Stomach (tissue), 9 donors: ENCODE measurements around the gene PDIA5. TPM values are rescaled to one million over a fixed set of nuclear protein-coding genes. Genes with fewer than 3 reads are reported as not detected.

Experiments
- DNase-seq, 2 donors: peaks; one replicate each; pipeline versions ENCODE4 v3.0.0 to v3.0.0-alpha.2; 2013 to 2019
- H3K27ac ChIP-seq, 5 donors: fragments of 200-600 bp in 4 of 5; sonication (generic) in 4 of 5; one replicate each; pipeline ENCODE4 v1.5.1; 2013 to 2019; ENCODE audit warnings: mild to moderate bottlenecking in 1 of 5, moderate library complexity in 1 of 5
- H3K27me3 ChIP-seq, 3 donors: fragments of 200-600 bp; sonication (generic); one replicate each; pipeline ENCODE4 v1.5.1; 2017 to 2019; ENCODE audit warnings: mixed run types in 1 of 3
- H3K36me3 ChIP-seq, 4 donors: fragments of 200-600 bp; sonication (generic); 1 replicate in 3 of 4; 2 replicates in 1 of 4; pipeline ENCODE4 v1.5.1; 2016 to 2019
- H3K4me1 ChIP-seq, 4 donors: fragments of 200-600 bp; sonication (generic); one replicate each; pipeline ENCODE4 v1.5.1; 2016 to 2019
- H3K4me3 ChIP-seq, 4 donors: fragments of 200-600 bp; sonication (generic) in 3 of 4; one replicate each; pipeline ENCODE4 v1.5.1; 2016 to 2019; ENCODE audit warnings: mild to moderate bottlenecking in 1 of 4
- H3K9me3 ChIP-seq, 4 donors: fragments of 200-600 bp; sonication (generic); one replicate each; pipeline ENCODE4 v1.5.1; 2016 to 2019
- EP300 ChIP-seq: sonication (generic); formaldehyde crosslinking; IDR thresholded peaks from one replicate; pipeline ENCODE4 v1.6.1; 2017; ENCODE audit warnings: antibody characterized with exemption
- POLR2A ChIP-seq, 4 donors: fragments of 450-650 bp; IDR thresholded peaks; one replicate each; pipeline ENCODE4 v1.6.1; 2016; ENCODE audit warnings: antibody characterized with exemption in 4 of 4, control low read depth in 2 of 4, mild to moderate bottlenecking in 1 of 4, moderate library complexity in 1 of 4
- POLR2AphosphoS5 ChIP-seq, 3 donors: sonication (generic); formaldehyde crosslinking; IDR thresholded peaks; one replicate each; pipeline ENCODE4 v1.6.1; 2016; ENCODE audit warnings: antibody characterized with exemption in 3 of 3
- WGBS, 5 donors: extraction: QIAGEN DNeasy Blood & Tissue Kit in 3 of 5; methylation state at CpG; one replicate each; pipeline versions ENCODE4 v1.1.5 to v1.1.7; 2013 to 2018; 5-methylcytosine and 5-hydroxymethylcytosine counted together
- intact Hi-C: fragments of 100-400 bp; cut with DNase I; formaldehyde crosslinking; loops from one replicate; pipeline ENCODE4 v1.15.1; 2023; ENCODE audit warnings: low total_unique reads
- polyA plus RNA-seq, 3 donors: library from polyadenylated mRNA; stranded (reverse); fragments of 200-250 nt; gene quantifications; one replicate each; pipeline ENCODE4 v1.2.3, GENCODE V29; 2013
- total RNA-seq, 5 donors: library from RNA; depleted of rRNA; stranded (reverse); fragments of >200 nt; gene quantifications; one replicate each; pipeline versions ENCODE4 v1.1.0 to v1.2.3, GENCODE V29; 2014 to 2016
- TF ChIP-seq, protein P1 (sequence below), 7 experiments: fragments of 450-650 bp in 4 of 7; fragments of 200-600 bp in 3 of 7; sonication (generic) in 3 of 7; IDR thresholded peaks; one replicate each; pipeline ENCODE4 v1.5.1; 2016 to 2019; ENCODE audit warnings: antibody characterized with exemption in 7 of 7, control low read depth in 2 of 7, mild to moderate bottlenecking in 1 of 7
- donor health status: healthy with polysubstance abuse.
- donor health status: Bipolar disorder and iron deficiency.
- donor health status: healthy.

The PDIA5 gene
- total and polyA plus RNA-seq, 8 donors, result 13.9 to 75.3 (median 35.0) TPM

GRCh38 chr3:123036352-123037014 is 30.3 kb upstream of the PDIA5 start:
- H3K27ac ChIP-seq, result no peak overlapping the region
- intact Hi-C loops, result no loop called here
- H3K9me3 ChIP-seq, result no peaks in the 10 kb centered on the region
- no peaks in the 10 kb centered on the region for H3K4me1 ChIP-seq
- H3K4me3 ChIP-seq, result no peak overlapping the region
- WGBS, 5 donors, result 54 to 58% (median 57%) methylated on average over 8 of the region's 8 CpGs
- H3K27me3 ChIP-seq, result peaks cover 0 to 36% (median 3%) of the 10 kb centered on the region in 3 donors
- H3K36me3 ChIP-seq, result no peaks in the 10 kb centered on the region
- no peak for DNase-seq
- TF ChIP-seq, protein P1, sequence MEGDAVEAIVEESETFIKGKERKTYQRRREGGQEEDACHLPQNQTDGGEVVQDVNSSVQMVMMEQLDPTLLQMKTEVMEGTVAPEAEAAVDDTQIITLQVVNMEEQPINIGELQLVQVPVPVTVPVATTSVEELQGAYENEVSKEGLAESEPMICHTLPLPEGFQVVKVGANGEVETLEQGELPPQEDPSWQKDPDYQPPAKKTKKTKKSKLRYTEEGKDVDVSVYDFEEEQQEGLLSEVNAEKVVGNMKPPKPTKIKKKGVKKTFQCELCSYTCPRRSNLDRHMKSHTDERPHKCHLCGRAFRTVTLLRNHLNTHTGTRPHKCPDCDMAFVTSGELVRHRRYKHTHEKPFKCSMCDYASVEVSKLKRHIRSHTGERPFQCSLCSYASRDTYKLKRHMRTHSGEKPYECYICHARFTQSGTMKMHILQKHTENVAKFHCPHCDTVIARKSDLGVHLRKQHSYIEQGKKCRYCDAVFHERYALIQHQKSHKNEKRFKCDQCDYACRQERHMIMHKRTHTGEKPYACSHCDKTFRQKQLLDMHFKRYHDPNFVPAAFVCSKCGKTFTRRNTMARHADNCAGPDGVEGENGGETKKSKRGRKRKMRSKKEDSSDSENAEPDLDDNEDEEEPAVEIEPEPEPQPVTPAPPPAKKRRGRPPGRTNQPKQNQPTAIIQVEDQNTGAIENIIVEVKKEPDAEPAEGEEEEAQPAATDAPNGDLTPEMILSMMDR (IDR thresholded peaks at IDR 0.05), result no peak
- TF ChIP-seq POLR2AphosphoS5 (IDR thresholded peaks at IDR 0.05), result no peak
- no peak for TF ChIP-seq POLR2A (IDR thresholded peaks at IDR 0.05)
- TF ChIP-seq EP300, result no peak

DNA sequence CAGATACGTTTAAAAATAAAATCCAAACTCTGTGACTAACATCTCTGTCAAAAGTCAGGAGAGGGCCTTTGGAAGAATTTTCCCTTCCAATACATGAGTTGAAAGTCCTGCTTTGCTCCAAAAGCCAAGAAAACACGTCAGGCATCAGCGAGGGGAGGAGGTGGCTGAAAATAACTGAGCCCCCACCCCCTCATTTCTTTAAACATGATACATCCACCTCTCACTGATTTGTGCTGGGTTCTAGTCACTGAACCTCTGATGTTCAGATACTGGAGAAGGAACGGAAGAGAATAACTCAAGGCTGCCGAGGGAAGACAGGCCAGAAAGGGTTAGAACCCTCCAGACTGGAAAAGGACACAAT is 29.8 kb upstream of the PDIA5 start:
- no peak overlapping the region for H3K4me3 ChIP-seq
- intact Hi-C loops, result no loop called here
- H3K9me3 ChIP-seq, result no peaks in the 10 kb centered on the region
- DNase-seq, result no peak
- TF ChIP-seq POLR2AphosphoS5 (IDR thresholded peaks at IDR 0.05), result no peak
- no peak for TF ChIP-seq POLR2A (IDR thresholded peaks at IDR 0.05)
- TF ChIP-seq, protein P1 (IDR thresholded peaks at IDR 0.05), result no peak
- no peak for TF ChIP-seq EP300
- H3K36me3 ChIP-seq, result no peaks in the 10 kb centered on the region
- H3K27ac ChIP-seq, result no peak overlapping the region
- peaks cover 0 to 31% (median 0%) of the 10 kb centered on the region in 3 donors for H3K27me3 ChIP-seq
- 52 to 75% (median 65%) methylated on average over 5 of the region's 5 CpGs for WGBS, 5 donors
- no peaks in the 10 kb centered on the region for H3K4me1 ChIP-seq

DNA sequence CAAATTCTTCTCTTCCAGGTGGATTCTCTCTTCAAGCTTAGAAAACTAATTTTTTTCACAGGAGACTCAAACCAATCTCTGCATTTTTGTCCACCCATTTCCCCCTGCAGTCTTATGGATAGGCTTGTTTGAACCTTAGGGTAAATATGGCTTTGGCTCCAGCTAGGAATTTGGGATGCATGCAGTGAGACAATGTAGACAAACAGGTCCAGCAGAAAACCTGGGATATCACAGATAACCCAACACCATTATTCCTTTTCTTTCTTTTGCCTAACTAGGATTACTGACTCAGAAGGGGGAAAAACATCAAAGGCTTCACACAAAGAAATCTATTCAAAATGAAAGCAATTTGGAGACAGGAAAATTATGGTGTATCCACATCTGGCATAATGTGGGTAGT is 28.1 kb upstream of the PDIA5 start:
- H3K9me3 ChIP-seq, result no peaks in the 10 kb centered on the region
- peaks cover 0 to 18% (median 0%) of the 10 kb centered on the region in 3 donors for H3K27me3 ChIP-seq
- TF ChIP-seq EP300 (no peak), POLR2AphosphoS5 (IDR thresholded peaks at IDR 0.05) (no peak), POLR2A (IDR thresholded peaks at IDR 0.05) (no peak)
- TF ChIP-seq, protein P1 (IDR thresholded peaks at IDR 0.05), result no peak
- intact Hi-C loops, result no loop called here
- H3K4me1 ChIP-seq, result no peaks in the 10 kb centered on the region
- H3K36me3 ChIP-seq, result no peaks in the 10 kb centered on the region
- H3K4me3 ChIP-seq, result no peak overlapping the region
- no peak overlapping the region for H3K27ac ChIP-seq
- no peak for DNase-seq

DNA sequence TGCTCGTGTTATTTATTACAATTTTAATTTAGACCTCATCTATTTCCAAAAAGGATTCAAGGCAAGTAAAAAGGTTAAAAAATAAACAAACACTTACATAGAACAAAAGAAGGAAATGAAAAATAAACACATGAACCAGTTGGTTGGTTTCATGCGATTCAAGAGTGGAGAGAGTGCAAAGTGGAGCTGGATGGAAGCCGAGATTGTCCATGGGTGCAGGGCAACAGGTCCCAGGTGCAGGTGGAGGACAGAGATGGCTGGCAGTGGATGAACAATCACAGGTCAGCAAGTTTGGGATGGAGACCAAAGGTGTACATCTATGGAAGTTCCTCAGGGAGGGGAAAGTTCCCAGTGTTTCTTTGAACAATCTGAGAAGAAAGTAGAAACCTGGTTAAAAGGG is 27.6 kb upstream of the PDIA5 start:
- DNase-seq, result peak in 1 of 2 donors; percentile 40
- intact Hi-C loops, result no loop called here

DNA sequence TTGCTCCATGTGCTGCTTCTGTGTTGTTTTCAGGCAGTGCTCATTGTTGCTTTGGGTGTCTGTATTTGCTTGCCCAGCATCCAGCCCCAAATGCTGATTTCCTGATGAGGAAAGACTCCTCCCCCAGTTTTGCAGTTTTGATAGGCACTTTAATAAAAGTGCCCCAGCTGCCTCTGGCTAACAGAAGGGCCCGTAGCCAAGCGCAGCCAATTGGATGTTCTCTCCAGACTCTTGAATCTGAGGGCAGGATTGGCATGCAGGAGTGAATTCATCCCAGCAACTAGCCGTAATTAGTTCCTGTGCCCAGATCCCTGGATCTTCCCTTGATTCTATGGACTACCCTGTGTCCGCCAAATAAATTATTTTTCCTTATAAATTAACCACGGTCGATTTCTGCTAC is 24.4 kb upstream of the PDIA5 start:
- Histone ChIP-seq H3K27me3 (no peaks in the 10 kb centered on the region), H3K27ac (no peak overlapping the region), H3K36me3 (no peaks in the 10 kb centered on the region), H3K4me1 (no peaks in the 10 kb centered on the region), H3K9me3 (no peaks in the 10 kb centered on the region), H3K4me3 (no peak overlapping the region)
- intact Hi-C loops, result no loop called here
- no peak for DNase-seq
- no peak for TF ChIP-seq EP300
- TF ChIP-seq, protein P1 (IDR thresholded peaks at IDR 0.05), result no peak
- WGBS, 5 donors, result 84 to 95% (median 89%) methylated on average over 6 of the region's 6 CpGs

More for the DNA sequence above, 27.6 kb upstream of the PDIA5 start:
- Histone ChIP-seq H3K27me3 (peaks cover 0 to 14% (median 0%) of the 10 kb centered on the region in 3 donors), H3K27ac (no peak overlapping the region), H3K4me3 (no peak overlapping the region), H3K9me3 (no peaks in the 10 kb centered on the region), H3K36me3 (no peaks in the 10 kb centered on the region), H3K4me1 (no peaks in the 10 kb centered on the region)
- 21 to 51% (median 35%) methylated on average over 3 of the region's 3 CpGs for WGBS, 5 donors
- TF ChIP-seq EP300 (no peak), POLR2A (IDR thresholded peaks at IDR 0.05) (no peak), POLR2AphosphoS5 (IDR thresholded peaks at IDR 0.05) (no peak)
